ENCODE results near the gene CLCN1. TPM values are rescaled to one million over a fixed set of nuclear protein-coding genes. Genes with fewer than 3 reads are reported as not detected.

Gene CLCN1
- total RNA-seq, 2 donors from 2014 or later: 0.23 TPM; not detected in 1

- H3K4me1 ChIP-seq (replicated peaks): no peaks in the 10 kb centered on the region
- H3K9me3 ChIP-seq: no peaks in the 10 kb centered on the region
- WGBS: 88% methylated on average over 8 of the region's 8 CpGs
- DNase-seq (ENCODE audit: low spot score): no peak
- TF ChIP-seq CTCF (IDR thresholded peaks at IDR 0.05): no peak
- TF ChIP-seq POLR2A (IDR thresholded peaks at IDR 0.05): no peak
- no peak for TF ChIP-seq POLR2AphosphoS5 (IDR thresholded peaks at IDR 0.05)
- no peak overlapping the region for H3K27ac ChIP-seq
- no peaks in the 10 kb centered on the region for H3K27me3 ChIP-seq (replicated peaks; ENCODE audit: insufficient read depth)
- intact Hi-C loops (cut with DNase I): loop anchor here (10.0 kb wide), 1 partner anchor 544 kb away; the partner anchor contains the start of gene EPHB6
- H3K36me3 ChIP-seq: no peaks in the 10 kb centered on the region
- no peak overlapping the region for H3K4me3 ChIP-seq
These were observed 83.2 kb downstream of the CLCN1 start for GRCh38 chr7:143399151-143399550.

- WGBS: 89% methylated on average over 20 of the region's 20 CpGs
These were observed 83.7 kb downstream of the CLCN1 start for GRCh38 chr7:143399642-143400041.

GRCh38 chr7:143401265-143401664, 85.4 kb downstream of the CLCN1 start:
- Histone ChIP-seq H3K4me1 (replicated peaks) (no peaks in the 10 kb centered on the region), H3K27me3 (replicated peaks; ENCODE audit: insufficient read depth) (no peaks in the 10 kb centered on the region), H3K4me3 (no peak overlapping the region), H3K27ac (no peak overlapping the region), H3K36me3 (no peaks in the 10 kb centered on the region), H3K9me3 (no peaks in the 10 kb centered on the region)
- no peak for DNase-seq (ENCODE audit: low spot score)
- TF ChIP-seq CTCF (IDR thresholded peaks at IDR 0.05): no peak
- WGBS: 95% methylated on average over 12 of the region's 12 CpGs
- intact Hi-C loops (cut with DNase I): no loop called here

More at GRCh38 chr7:143399642-143400041, 83.7 kb downstream of the CLCN1 start:
- Histone ChIP-seq H3K4me3 (no peak overlapping the region), H3K27me3 (replicated peaks; ENCODE audit: insufficient read depth) (no peaks in the 10 kb centered on the region), H3K9me3 (no peaks in the 10 kb centered on the region), H3K4me1 (replicated peaks) (no peaks in the 10 kb centered on the region), H3K36me3 (no peaks in the 10 kb centered on the region), H3K27ac (no peak overlapping the region)
- intact Hi-C loops (cut with DNase I): loop anchor here (10.0 kb wide), 1 partner anchor 545 kb away; the partner anchor contains the start of gene EPHB6
- TF ChIP-seq POLR2A (IDR thresholded peaks at IDR 0.05): no peak
- TF ChIP-seq CTCF (IDR thresholded peaks at IDR 0.05): no peak
- no peak for TF ChIP-seq POLR2AphosphoS5 (IDR thresholded peaks at IDR 0.05)
- no peak for DNase-seq (ENCODE audit: low spot score)

Small RNA genes lying within 50 kb of the gene (microRNA-seq; reads per million reads assigned to microRNA genes)
- gene MIR6892: 1.1 reads per million, percentile 11 among the genes with 10 or more reads in this experiment

Small RNA genes lying within 50 kb of the gene (small RNA-seq; reads per million reads assigned to genes)
- 0.37 to 0.70 reads per million in 2 donors for gene MIR6892
- gene RN7SL481P: 0 reads per million in 2 donors
- gene RN7SL535P: 0 reads per million in 2 donors

Other genes starting within 250 kb of the CLCN1 start
- gene PIP, start 184.0 kb upstream of the CLCN1 start, total RNA-seq: 10 to 100 TPM in 1 of 2 donors, 1 to 10 TPM in 1; 2.2 to 98.2 TPM
- not detected for gene TAS2R39, start 132.7 kb upstream of the CLCN1 start, total RNA-seq
- gene TAS2R40, start 94.1 kb upstream of the CLCN1 start, total RNA-seq: not detected
- gene GSTK1, start 52.7 kb upstream of the CLCN1 start, total RNA-seq: 100 to 1,000 TPM; 134 to 153 TPM
- gene TMEM139, start 31.2 kb upstream of the CLCN1 start, total RNA-seq: 1 to 10 TPM in 1 of 2 donors, under 1 TPM in 1; 0.51 to 7.7 TPM
- gene CASP2, start 27.8 kb upstream of the CLCN1 start, total RNA-seq: 10 to 100 TPM; 19.6 to 20.2 TPM
- gene FAM131B, start 46.6 kb downstream of the CLCN1 start, total RNA-seq: 1 to 10 TPM in 1 of 2 donors, under 1 TPM in 1; 0.32 to 1.2 TPM
- 100 to 1,000 TPM in 1 of 2 donors, 10 to 100 TPM in 1; 55.8 to 256 TPM for gene ZYX, start 65.2 kb downstream of the CLCN1 start, total RNA-seq
- 10 to 100 TPM; 10.5 to 15.7 TPM for gene EPHA1, start 92.7 kb downstream of the CLCN1 start, total RNA-seq
- not detected for gene TAS2R60, start 127.3 kb downstream of the CLCN1 start, total RNA-seq
- 1 to 10 TPM in 1 of 2 donors, not detected in 1; 2.7 TPM for gene TAS2R41, start 161.8 kb downstream of the CLCN1 start, total RNA-seq

Measured in prostate gland (tissue), 2 donors.